GM19438 (cell line): ENCODE results near the gene SEC14L2.

Experiments
- ATAC-seq: cut with Tn5 transposase; IDR thresholded peaks from one replicate; pipeline ENCODE4 v1.9.1; 2021; ENCODE audit warnings: low read depth; ENCODE audit not compliant: unreplicated experiment

SEC14L2 gene

GRCh38 chr22:30396871-30397655, at the start of gene SEC14L2:
SEC14L2 (plus strand) TSS chr22:30397018; CDS start chr22:30397117, 99 bp downstream.
- ATAC-seq: no peak

DNA sequence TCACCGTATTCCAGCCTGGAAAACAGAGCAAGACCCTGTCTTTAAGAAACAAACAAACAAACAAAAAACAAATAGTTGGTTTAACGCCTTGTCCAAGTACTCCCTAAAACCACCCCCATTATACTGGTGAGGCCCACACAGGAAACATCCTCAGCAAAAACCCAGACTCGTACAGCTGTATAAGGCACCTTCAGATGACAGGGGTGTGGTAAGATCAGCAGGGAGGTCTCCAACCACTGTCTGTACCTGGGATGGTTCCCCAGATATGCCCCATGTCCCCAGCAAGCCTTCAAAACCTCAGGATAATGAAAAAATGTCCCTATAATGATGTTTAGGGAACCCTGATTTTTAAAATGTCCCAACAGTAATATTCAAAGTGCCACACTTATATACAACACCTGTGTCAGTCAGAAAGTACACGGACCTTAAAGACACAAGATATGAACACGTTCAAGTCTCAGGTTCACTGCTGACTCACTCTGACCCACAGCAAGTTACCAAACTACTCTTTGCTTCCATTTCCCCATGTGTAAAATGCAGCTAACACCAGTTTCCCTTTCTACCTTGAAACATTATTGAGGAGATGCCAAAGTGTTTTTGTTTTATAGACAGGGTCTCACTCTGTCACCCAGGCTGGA, 49.4 kb upstream of the SEC14L2 start:
- ATAC-seq: no peak

GRCh38 chr22:30348404-30348803, 48.4 kb upstream of the SEC14L2 start:
- no peak for ATAC-seq

GRCh38 chr22:30348809-30349208, 48.0 kb upstream of the SEC14L2 start:
- ATAC-seq: no peak

- no peak for ATAC-seq
These were observed 45.6 kb upstream of the SEC14L2 start for GRCh38 chr22:30351226-30351625.

DNA sequence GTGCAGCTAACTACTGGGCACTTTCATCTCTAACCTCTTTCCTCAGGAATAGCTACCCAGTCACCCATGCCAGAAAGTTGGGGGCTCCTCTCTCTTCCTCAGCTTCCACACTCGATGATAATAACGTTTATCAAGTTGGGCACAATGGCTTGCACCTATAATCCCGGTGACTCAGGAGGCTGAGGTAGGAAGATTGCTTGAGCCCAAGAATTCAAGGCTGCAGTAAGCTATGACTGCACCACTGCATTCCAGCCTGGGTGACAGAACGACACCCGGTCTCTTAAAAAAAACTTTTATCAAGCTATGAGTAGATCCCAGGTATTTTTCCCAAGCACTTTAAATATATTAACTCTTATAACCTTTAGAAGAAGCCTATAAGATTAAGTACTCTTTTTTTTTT, 42.2 kb upstream of the SEC14L2 start:
- ATAC-seq: no peak

- ATAC-seq: peak; percentile 90
These were observed 40.2 kb upstream of the SEC14L2 start, which contains the start of the genes CCDC157 and SF3A1 for GRCh38 chr22:30356449-30357235. CCDC157 (plus strand) TSS chr22:30357007; CDS start chr22:30366001, 8,994 bp downstream. SF3A1 (minus strand) TSS chr22:30356894; CDS start chr22:30356792, 102 bp downstream.

GRCh38 chr22:30357236-30357570, 39.6 kb upstream of the SEC14L2 start:
- ATAC-seq: no peak

DNA sequence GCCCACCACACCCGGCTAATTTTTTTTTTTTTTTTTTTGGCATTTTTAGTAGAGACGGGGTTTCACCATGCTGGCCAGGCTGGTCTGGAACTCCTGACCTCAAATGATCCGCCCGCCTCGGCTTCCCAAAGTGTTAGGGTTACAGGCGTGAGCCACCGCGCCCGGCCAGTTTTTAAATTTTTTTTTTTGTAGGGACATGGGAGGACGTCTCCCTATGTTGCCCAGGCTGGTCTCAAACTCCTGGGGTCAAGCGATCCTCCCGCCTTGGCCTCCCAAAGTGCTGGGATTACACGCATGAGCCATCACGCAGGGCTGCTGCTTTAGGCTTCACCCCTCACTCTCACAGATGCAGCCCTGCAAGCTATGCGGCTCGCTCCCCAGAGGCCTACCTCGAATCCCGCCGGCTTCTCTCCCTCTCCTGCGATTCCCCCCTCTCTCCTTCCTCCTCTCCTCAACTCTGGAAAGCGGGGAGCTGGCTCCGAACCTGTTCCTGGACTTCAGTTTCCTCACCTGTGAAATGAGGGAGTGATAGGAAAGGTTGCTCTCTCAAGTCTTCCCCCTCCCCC, 39.1 kb upstream of the SEC14L2 start:
- ATAC-seq: no peak

DNA sequence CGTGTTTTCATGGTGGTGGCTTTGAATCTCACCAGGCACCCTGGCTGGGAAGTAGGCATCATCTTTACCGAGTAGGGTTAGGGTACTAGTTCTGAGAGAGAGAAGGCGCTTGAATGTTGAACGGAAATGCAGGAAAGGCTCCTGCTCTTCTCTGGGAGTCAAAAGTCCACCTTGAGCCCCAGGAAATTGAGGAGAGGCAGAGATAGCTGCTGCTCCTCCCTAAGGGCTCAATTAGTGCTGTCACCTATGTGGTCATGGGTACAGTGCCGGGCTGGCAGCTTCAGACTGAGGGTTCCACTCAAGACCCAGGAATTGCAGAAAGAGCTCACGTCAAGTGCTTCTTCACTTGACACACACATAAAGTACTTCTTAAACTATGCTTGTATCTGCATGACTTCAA, 38.3 kb upstream of the SEC14L2 start:
- ATAC-seq: no peak

- ATAC-seq: no peak
These were observed 34.7 kb upstream of the SEC14L2 start for GRCh38 chr22:30361916-30362650.

- no peak for ATAC-seq
These were observed 34.1 kb upstream of the SEC14L2 start for GRCh38 chr22:30362651-30363281.

GRCh38 chr22:30365891-30366290, 30.9 kb upstream of the SEC14L2 start:
- ATAC-seq: no peak

DNA sequence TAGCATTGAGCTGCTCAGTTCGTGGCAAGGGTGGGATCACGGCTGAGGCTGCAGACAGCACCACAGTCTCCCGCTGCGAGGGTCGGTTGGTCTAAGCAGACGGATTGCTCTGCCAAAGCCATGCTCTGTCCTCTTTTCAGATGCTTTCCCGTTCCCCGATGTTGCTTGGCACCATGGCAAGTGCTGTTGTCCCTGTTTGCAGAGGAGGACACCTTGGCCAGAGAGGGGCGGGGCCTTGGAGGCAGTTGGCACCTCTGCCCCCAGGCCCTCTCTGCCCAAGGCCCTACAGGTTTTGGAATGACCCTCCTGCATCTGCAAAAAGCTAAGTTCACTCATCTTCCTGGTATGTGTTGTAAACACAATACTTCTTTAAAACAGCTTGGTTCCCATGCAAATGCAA, 28.4 kb upstream of the SEC14L2 start:
- no peak for ATAC-seq

DNA sequence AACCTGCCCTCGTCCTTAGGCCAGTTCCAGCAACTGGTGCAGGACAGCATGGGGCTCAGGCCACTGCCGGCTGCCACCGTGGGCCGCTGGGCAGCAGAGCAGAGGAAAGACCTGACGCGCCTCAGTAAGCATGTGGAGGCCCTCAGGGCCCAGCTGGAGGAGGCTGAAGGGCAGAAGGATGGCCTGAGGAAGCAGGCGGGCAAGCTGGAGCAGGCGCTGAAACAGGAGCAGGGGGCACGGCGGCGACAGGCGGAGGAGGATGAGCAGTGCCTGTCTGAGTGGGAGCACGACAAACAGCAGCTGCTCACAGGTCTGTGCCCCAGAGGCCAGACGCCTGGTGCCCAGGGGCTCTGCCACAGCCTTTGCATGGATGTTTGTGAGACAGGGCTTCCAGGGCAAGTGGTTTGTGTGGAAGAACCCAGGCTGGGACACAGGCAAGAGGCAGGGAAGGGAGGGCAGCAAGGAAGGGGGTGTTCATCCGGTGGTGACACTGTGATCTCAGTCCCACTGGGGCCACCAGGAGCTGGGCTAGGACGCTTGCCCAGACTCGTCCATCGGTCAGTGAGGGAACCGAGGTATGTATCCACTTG, 26.1 kb upstream of the SEC14L2 start:
- ATAC-seq: no peak

- ATAC-seq: no peak
These were observed 25.5 kb upstream of the SEC14L2 start for GRCh38 chr22:30371321-30371720.

DNA sequence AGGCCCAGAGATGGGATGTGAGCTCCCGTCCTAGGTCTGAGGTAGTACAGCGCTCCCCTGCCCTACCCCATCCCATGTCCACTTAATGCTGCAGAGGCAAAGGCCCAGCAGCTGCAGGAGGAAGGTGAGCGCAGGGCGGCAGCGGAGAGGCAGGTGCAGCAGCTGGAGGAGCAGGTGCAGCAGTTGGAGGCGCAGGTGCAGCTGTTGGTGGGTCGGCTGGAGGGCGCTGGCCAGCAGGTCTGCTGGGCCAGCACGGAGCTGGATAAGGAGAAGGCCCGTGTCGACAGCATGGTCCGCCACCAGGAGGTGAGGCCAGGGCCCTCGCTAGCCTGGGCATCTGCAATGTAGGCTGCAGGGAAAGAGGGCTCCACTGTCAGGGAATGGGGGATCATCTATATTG, 24.8 kb upstream of the SEC14L2 start:
- no peak for ATAC-seq

DNA sequence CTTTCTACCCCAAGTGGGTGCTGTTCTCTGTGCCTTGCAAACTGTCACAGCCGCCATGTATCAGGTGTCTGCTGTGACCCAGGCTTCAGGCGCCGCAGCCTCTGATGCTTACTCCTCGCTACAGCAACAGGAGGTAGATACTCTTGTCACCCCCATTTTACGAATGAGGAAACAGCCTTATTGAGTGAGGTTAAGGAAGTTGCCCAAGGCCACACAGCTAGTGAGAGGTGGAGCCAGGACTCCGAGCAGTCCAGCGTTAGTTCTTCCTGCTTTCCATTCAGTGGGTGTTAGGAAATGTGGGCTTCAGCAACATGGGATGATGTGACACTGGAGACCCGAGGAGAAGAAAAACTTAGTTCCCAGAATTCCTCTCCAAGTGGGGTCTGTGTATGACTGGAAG, 23.9 kb upstream of the SEC14L2 start:
- no peak for ATAC-seq
